ENCODE data around the gene ANXA2. TPM values are rescaled to one million over a fixed set of nuclear protein-coding genes. Genes with fewer than 3 reads are reported as not detected.
"Not testable (repeated sequence)": the region's sequence is repeated elsewhere in the genome, so short reads cannot be mapped to it uniquely, and the experiment has no call there.

The ANXA2 gene
- total RNA-seq, 2 donors from 2014 or later, result 815 to 1,045 TPM

DNA sequence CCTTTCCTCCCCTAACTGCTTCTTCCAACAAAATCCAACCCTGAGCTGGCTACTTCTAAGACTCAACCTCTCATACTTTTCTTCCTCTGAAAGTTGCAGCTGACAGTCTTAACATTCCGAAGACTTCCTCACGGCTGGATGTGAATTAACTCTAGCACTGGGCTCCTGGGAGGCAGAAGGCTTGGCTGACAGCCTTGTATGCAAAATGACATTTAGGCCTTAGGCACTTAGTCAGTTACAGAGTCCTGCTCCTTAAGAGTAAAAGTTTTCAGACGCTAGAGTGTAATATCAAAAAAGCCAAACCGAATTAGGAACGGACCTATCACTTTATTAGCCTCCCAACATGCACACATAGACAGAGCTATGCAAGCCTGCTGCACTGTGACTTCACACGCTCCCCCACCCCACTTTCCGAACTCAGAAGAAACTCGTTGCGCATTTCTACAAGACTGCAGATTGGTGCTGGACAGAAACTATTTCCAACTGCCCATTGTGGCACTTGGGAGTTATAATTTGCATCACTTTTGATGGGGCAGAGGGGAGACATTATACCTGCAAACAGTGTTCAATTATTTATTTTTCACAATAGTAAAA lies 15.5 kb upstream of the ANXA2 start:
- intact Hi-C loops (cut with DNase I), result no loop called here
- no peak for DNase-seq (ENCODE audit: low spot score)

DNA sequence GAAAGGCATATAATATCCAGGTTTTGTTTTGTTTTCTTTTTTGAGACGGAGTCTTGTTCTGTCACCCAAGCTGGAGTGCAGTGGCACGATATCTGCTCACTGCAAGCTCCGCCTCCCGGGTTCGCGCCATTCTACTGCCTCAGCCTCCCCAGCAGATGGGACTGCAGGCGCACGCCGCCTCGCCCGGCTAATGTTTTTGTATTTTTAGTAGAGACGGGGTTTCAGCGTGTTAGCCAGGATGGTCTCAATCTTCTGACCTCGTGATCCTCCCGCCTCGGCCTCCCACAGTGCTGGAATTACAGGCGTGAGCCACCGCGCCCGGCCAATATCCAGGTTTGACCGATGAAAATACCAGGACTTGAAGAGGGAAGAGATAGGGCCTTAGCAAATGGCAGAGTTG lies 15.0 kb upstream of the ANXA2 start:
- intact Hi-C loops (cut with DNase I); DNase-seq (ENCODE audit: low spot score): not testable (repeated sequence)

DNA sequence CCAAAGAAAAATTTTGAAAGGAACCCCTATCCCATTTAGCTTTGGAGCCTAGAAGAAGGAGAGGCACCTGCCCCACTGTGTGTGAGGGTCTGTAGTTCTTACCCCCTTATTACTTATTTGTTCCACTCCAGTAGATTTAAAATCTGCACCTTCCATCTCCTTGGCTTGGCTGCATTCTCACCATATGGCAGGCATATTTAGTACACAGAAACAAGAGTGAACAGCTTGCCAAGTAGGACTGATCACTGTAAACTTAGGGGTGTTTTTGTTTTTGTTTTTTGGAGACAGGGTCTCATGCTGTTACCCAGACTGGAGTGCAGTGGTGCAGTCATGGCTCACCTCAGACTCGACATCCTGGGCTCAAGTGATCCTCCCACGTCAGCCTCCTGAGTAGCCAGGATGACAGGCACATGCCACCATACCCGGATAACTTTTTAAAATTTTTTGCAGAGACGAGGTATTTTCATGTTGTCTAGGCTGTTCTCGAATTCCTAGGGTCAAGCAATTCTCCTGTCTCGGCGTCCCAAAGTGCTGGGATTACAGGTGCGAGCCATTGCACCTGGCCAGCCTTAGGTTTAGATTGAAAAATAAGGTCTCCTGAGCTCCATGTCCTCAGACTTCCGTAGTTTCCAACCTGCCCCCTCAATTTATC lies 14.1 kb upstream of the ANXA2 start:
- DNase-seq (ENCODE audit: low spot score), result no peak
- intact Hi-C loops (cut with DNase I), result no loop called here

DNA sequence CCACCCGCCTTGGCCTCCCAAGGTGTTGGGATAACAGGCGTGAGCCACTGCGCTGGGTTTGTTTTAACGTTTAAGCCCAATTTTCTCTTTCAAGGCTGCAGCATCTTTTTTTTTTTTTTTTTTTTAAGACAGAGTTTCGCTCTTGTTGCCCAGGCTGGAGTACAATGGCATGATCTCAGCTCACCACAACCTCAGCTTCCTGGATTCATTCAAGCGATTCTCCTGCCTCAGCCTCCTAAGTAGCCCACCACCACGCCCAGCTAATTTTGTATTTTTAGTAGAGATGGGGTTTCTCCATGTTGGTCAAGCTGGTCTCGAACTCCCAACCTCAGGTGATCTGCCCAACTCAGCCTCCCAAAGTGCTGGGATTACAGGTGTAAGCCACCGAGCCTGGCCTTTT lies 12.6 kb upstream of the ANXA2 start:
- DNase-seq (ENCODE audit: low spot score); intact Hi-C loops (cut with DNase I): not testable (repeated sequence)

DNA sequence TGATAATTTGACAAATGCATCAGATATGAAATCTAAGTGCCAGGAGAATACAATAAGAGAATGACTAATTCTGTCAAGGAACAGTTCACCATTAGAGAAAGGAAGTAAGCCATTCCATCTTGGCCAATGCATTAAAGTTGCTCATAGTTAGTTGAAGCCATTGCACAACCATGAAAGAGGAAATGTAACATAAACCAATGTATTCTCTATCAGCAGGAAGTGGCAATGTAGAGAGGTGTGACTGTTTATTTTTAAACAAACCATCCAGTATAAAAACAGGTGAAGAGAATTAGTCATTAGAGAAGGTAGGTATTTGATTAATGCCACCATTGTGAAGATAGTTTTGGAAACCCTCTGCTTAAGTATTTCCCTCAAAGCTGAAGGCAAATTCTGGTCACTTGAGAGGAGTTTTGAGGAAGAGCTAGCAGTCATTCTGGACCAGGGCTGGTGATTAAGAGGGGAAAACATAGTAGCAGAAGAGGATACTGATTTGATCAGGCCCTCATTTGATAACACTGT lies 10.7 kb upstream of the ANXA2 start:
- intact Hi-C loops (cut with DNase I), result no loop called here
- DNase-seq (ENCODE audit: low spot score), result no peak

DNA sequence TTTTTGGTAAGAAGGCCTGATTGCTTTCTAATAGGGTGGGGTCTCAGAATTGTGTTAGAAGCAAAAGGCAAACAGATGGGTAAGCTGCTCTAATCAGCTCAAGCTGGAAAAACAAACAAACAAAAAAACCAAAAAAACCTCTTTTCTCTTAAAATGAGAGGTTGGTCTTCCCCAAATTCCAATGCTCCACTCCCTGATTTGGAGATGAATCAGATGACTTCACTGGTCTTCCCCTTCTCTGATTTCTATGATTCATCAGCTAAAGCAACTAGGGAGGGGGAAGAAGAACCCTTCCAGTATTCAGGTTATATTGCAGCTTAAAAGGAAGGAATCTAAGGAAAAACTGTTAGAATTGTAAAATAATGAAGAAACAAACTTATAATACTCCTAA lies 9.6 kb upstream of the ANXA2 start:
- intact Hi-C loops (cut with DNase I), result no loop called here
- no peak for DNase-seq (ENCODE audit: low spot score)

DNA sequence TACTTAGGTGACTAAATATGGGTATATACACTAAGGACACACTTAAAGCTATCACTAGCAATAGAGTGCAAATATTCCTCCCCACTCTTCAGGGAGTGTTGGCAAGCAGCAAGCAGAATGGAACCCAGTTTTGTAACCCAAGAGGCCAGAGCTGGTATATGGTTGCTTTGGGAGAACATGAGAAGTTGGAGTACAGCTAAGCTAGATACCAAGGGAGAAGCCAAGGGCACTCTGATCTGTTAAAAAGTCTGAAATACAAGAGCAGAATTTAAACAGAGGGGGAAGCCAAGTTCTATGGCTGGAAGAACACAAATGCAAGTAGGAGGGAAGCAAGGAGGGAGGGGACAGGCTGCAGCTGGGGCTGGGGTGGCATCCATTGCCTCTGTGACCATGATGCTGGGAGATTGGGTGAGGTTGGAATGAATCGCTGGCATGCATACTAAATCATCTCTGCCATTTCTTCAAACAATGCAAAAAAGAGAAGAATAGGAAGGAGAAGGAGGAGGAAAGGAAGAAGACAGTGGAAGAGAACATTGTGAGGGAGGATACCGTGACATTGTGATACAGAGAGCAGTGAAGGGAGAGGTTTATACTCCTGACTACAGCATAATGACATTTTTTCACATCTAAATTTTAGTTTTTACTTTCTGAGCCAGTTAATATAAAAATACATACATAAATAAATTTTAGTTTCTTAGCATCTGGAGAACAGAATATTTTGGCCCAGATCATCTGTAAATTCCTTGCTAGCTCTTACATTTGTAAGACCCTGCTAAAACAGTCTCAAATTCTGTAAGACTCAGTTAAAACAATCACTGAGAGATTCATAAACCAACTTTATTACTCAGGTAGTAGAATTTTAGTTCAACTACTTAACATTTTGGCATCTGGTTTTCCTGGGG lies 9.0 kb upstream of the ANXA2 start:
- no peak for DNase-seq (ENCODE audit: low spot score)
- intact Hi-C loops (cut with DNase I), result no loop called here

DNA sequence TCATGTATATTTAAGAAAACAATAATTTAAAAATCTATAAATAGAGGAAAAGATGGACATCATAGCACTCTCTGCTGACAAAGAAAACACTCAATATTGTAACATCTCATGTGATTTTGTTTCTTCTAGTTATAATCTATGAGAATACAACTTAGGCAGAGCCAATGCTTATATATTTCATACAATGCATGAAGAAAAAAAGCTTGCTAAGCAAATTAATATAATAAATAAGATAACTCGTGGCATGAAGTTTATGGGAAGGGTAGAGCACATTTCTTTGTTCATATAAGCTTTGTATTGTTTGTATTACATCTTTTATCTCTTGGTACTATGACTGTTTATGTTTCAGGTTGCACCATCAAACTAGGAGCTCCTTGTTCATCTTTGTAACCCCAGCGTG lies 7.6 kb upstream of the ANXA2 start:
- intact Hi-C loops (cut with DNase I), result no loop called here
- DNase-seq (ENCODE audit: low spot score), result no peak

DNA sequence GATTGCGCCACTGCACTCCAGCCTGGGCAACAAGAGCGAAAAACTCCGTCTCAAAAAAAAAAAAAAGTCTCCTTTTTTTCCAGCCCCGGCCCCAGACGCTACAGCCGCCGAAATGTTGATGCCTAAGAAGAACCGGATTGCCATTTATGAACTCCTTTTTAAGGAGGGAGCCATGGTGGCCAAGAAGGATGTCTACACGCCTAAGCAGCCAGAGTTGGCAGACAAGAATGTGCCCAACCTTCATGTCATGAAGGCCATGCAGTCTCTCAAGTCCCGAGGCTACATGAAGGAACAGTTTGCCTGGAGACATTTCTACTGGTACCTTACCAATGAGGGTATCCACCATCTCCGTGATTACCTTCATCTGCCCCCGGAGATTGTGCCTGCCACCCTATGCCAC lies 6.6 kb upstream of the ANXA2 start:
- intact Hi-C loops (cut with DNase I), result not testable (repeated sequence)

DNA sequence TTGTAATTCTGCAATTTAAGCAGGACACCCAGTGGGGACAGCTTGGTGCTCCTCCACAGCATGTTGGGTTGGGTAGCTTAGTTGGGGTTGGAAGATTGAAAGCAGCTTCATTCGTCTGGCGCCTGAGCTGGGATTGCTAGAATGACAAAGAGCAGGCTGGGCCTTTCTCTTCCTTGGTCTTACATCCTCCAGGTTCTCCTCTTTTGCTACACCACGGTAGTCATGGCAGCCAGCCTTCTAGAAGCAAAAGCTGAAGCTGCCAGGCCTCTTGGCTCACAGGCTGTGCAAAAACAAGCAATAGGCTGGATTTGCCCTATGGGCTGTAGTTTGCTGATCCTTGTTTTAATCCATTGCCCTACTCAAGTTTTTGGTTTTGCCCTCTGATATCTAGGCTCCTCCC lies 3.2 kb upstream of the ANXA2 start:
- intact Hi-C loops (cut with DNase I), result no loop called here
- DNase-seq (ENCODE audit: low spot score), result no peak

More for the DNA sequence above, 6.6 kb upstream of the ANXA2 start:
- not testable (repeated sequence) for DNase-seq (ENCODE audit: low spot score)

DNA sequence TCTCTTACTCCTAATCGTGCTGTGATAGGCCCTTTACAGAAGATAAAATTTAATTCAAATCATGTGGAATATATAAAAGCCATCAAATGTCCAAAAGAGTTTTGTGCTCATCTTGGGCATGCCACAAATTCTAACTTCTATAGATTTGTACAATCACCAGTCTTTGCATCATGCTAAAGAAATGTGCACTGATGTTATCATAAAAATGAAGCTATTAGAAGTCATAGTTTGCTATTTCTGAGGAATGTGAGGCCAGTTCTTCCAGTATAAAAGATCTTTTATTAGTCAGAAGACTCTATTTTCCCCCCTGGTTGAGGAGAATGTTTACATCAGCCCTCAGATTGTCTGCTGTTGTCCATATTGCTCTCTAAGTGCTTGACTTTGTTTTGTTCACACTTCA lies 2.1 kb upstream of the ANXA2 start:
- no peak for DNase-seq (ENCODE audit: low spot score)
- intact Hi-C loops (cut with DNase I), result no loop called here

DNA sequence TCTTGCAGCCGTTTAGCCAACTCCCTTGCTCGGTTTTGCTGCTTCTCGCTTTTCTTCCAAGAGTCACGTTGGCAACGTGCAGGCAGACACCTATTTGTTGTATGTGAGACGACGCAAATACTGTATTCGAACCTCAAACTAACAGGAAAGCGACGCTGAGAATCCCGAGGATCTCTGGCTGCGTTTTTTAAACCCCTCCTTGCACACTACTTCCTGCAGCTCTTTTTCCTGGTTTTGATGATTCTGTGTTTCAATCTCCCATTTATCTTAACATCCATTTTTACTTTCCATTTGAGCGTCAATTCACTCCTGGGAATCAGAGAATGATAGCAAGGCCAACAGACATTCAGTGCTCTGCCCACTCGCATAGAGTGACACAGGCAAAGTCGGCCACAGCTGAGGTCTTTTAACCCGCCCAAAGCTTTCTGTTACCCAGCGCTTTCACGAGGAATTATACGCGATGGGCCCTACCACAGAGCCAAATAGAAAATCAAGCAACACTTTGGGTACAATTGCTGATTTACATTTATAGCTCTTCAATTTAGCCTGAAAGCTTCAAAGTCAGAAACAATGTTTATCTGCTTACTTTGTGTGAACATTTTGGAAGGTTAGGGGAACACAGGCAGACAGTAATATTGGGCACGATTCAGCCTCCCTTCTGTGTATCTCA lies 1.6 kb upstream of the ANXA2 start:
- DNase-seq (ENCODE audit: low spot score), result no peak
- intact Hi-C loops (cut with DNase I), result no loop called here

DNA sequence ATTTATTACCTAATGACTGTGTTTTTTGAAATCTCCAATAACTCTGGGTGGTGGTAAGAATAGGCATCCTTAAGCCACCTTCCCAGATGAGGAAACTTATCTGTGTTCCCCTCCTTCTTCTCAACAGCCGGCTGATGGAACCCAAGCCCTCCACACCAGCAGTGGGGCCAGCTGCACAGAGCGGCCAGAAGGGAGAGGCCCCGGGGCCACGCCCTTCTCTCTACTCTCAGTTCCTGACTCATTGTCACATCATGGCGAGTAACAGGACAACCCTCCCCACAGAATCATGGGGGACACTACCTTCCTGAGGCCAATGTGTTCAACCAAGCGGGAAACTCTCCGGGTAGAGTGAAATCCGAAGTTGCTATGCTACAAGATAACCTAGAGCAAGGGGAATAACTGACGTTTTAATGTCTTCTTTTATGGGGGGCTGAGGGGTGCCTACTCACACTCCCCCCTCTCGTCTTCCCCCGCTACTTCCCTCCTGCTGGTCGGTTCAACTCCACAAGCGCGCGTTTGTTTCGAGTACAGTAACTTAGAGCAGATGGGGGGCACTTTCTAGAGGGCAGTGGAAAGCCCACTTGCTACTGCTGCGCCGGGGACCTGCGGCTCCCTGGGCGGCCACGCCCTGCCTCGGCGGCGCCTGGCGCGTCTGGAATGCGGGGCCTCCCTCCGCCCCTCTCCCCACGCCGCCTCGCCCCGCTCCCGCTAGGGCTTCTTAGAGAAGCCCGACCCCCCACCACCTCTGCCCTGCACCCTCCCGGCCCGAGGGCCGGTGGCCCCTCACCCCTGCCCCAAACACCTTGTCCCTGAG lies 621 bp downstream of the ANXA2 start:
- intact Hi-C loops (cut with DNase I), result no loop called here
- peak; percentile 88 for DNase-seq (ENCODE audit: low spot score)

DNA sequence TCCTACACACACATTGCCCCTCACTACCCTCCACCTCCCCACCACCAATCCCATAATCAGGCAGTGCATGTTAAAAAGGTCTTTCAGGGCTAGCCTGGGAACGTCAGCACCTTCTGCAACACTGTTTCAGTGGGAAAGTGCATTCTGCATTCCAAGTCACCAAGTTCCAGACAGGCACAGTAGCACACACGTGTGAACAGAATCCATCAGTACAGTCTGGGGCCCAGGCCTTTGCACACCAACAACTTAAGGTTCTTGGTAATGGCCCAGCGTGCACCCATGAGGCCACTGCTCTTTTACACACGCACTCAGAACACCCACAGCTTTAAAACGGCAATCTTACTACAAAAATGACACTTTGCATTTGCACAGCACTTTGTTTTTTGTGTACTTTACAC lies 1.2 kb downstream of the ANXA2 start:
- DNase-seq (ENCODE audit: low spot score), result no peak
- intact Hi-C loops (cut with DNase I), result no loop called here

DNA sequence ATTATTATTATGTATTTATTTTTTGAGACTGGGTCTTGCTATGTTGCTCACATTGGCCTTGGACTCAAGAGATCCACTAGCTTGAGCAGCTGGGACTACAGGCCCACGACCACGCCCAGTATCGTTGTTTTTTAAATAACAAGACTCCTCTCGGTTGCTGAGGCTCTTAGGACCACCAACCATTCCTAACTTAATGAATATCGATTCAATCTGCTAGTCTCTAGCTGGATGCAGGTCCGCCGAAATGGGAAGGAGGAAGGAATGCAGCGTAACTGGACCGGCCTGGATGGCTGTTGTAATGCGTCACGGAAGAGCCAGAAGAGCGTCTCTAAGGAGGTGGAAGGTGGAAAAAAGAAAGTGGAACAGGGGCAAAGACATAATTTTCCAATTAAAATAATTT lies 1.7 kb downstream of the ANXA2 start:
- intact Hi-C loops (cut with DNase I), result no loop called here
- no peak for DNase-seq (ENCODE audit: low spot score)

DNA sequence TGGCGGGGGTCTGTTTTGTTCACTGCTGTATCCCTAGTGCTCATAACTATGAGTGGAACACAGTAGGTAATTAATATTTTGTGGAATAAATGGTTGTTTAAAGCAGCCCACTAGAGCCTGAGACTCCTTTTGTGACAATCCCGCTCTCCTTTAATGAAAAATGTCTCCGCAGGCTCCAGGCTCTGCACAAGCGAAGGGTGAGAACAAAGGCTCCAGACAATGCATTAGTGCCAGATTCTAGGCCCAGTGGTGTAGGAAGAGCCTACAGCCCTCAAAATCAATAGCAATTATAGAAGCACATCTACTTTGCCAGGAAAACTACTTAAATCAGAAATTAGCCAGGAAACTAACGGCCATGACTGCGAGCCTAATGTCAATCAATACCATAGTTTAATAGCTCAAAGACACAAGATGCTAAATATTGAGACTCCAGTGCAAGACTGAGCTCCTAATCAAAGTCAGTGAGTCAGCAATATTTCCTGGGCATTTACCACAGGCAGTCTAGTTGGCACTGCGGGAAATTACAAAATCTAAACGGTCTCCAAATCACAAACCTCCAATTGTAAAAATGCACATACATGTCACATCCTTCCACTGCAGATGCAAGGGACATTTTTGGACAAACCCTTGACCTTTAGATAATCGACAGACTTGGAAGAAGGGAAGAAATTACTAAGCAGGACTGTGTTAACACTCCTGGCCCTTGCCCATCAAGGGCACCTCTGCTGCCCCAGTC lies 2.3 kb downstream of the ANXA2 start:
- DNase-seq (ENCODE audit: low spot score), result no peak
- intact Hi-C loops (cut with DNase I), result no loop called here

DNA sequence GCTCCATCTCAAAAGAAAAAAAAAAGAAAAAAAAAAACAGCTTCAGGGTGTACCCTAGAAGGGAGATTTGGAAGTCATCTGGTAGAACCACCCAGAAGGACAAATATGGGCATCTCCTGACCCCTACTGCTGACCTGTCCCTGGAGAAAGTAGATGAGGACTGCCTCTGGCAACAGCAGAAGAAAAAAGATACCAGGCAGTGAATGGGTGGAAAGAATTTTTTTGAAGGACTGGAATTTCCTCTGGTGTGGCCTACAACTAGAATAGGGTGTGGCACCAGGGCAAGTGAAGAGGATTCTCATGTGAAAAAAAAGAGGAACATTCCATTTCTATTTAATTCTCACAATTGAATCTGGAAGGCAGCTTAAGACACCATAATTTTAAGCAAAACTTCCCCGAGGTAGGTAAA lies 3.1 kb downstream of the ANXA2 start:
- intact Hi-C loops (cut with DNase I), result loop anchor here in 1 of 2 donors (5.0 kb wide), 1 partner anchor 37 kb away; no protein-coding TSS in a partner anchor
- DNase-seq (ENCODE audit: low spot score), result no peak

Measured in posterior vena cava (tissue), 2 donors.